Measurements from ENCODE around the gene UTP14A. TPM values are rescaled to one million over a fixed set of nuclear protein-coding genes. Genes with fewer than 3 reads are reported as not detected.

The UTP14A gene
- total RNA-seq, 1 donor from 2014 or later = 17.7 TPM

DNA sequence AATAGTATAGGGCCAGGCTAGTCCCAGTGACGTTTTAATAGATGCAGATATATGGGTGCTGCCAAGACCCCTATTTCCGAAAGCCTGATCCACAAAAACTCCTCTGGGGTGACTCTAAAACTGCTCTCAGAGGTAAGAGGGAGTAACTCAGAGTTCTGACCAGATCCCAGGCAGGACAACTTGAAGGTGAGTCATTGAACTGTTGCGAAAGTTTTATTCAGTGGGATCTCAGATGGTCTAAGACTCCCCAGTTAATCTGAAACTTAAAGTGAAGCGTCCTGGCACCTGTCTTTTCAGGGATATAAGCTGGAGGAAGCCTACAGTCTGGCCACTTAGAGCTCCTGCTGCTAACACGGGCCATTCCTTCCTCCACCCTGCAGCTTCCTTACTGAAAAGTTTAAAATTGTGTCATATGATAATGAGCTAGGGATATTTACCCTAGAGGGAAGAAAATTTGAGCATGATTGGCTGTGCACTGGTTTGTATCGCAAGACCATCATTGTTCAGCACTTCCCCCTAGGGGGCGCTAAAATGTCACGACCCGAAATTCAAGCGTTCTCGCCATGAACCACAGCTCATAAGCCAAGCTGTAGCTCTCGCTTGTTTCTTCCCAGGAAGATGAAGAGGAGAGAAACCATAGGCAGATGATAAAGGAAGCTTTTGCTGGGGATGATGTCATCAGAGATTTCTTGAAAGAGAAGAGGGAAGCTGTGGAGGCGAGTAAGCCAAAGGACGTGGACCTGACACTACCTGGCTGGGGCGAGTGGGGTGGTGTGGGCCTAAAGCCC lies 19.5 kb downstream of the UTP14A start:
- Histone ChIP-seq H3K27me3 (ENCODE audit: control insufficient read depth in 3 of 3, insufficient read depth in 3 of 3, low read length in 3 of 3) (no peaks in the 10 kb centered on the region), H3K9ac (ENCODE audit: low read depth in 1 of 3, low read length in 3 of 3) (no peak overlapping the region), H3K9me3 (ENCODE audit: control insufficient read depth in 3 of 3, low read length in 3 of 3) (no peaks in the 10 kb centered on the region), H3K27ac (ENCODE audit: low read depth, low read length) (no peak overlapping the region), H3K36me3 (ENCODE audit: control insufficient read depth in 3 of 3, insufficient read depth in 3 of 3, low read length in 3 of 3) (peaks cover 7 to 40% (median 29%) of the 10 kb centered on the region in 3 donors), H3K4me3 (ENCODE audit: low read length in 3 of 3) (no peak overlapping the region), H3K4me1 (ENCODE audit: control insufficient read depth in 3 of 3, insufficient read depth in 3 of 3, low read length in 3 of 3) (peaks cover 0 to 2% (median 0%) of the 10 kb centered on the region in 3 donors)

DNA sequence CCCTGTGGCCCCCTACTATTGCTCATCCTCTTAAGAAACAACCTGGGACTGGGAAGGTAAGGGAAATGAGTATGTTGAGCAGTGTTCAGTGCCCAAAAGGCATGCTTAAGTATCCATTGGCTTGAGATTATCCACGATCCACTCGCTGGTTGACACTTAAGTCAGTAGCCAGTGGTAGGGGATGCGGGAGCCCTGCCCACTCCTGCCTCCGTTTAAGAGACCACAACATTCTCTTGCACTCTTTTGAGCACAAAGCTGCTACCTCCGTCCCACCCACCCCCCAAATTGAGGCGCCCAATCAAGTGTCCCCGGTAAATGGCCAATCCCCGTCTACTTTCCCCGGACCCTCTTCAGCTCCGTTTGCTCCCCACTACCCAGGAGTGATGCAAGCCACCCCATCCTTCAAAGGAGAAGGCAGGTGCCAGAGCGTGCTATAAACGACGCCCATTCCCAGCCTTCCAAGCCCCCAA lies 25.0 kb downstream of the UTP14A start:
- Histone ChIP-seq H3K9ac (ENCODE audit: low read depth in 1 of 3, low read length in 3 of 3) (peak overlapping the region; percentile 57 to 84 (median 64)), H3K4me3 (ENCODE audit: low read length in 3 of 3) (peak overlapping the region; percentile 70 to 83 (median 80)), H3K4me1 (ENCODE audit: control insufficient read depth in 3 of 3, insufficient read depth in 3 of 3, low read length in 3 of 3) (peaks cover 0 to 7% (median 2%) of the 10 kb centered on the region in 3 donors), H3K27me3 (ENCODE audit: control insufficient read depth in 3 of 3, insufficient read depth in 3 of 3, low read length in 3 of 3) (peaks cover 0 to 2% (median 0%) of the 10 kb centered on the region in 3 donors), H3K36me3 (ENCODE audit: control insufficient read depth in 3 of 3, insufficient read depth in 3 of 3, low read length in 3 of 3) (peaks cover 7 to 14% (median 13%) of the 10 kb centered on the region in 3 donors), H3K27ac (ENCODE audit: low read depth, low read length) (peak overlapping the region; percentile 89), H3K9me3 (ENCODE audit: control insufficient read depth in 3 of 3, low read length in 3 of 3) (no peaks in the 10 kb centered on the region)

DNA sequence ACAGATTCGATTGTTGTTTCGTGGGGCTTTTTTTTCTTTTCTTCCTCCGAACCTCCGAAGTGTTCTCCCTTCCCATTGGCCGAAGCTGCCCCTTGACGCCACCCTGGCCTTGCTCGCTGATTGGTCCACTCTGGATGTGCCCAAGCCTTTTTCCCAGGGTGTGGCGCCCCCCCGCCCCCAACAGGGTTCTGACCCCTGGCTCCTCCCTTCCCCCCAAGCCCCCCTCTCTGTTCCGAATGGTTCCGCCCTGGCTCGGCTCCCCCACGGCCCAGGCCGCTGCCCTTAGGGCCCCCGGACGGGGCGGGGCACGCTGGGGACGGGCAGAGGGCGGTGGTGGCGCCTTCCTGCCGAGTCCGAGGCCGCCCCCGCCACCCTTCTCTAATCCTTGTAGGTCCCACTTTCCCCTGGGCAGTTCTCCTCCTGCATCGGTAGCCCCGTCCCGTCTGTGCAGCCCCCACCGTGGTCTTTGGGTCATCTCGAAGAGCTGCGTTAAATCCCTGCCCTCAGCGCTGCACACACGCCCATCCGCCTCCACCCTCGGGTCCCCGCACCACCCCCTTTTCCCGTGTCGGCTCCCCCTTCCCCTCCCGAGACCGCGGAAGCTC lies 25.5 kb downstream of the UTP14A start:
- peaks cover 0 to 2% (median 0%) of the 10 kb centered on the region in 3 donors for H3K27me3 ChIP-seq (ENCODE audit: control insufficient read depth in 3 of 3, insufficient read depth in 3 of 3, low read length in 3 of 3)
- peaks cover 5 to 10% (median 9%) of the 10 kb centered on the region in 3 donors for H3K36me3 ChIP-seq (ENCODE audit: control insufficient read depth in 3 of 3, insufficient read depth in 3 of 3, low read length in 3 of 3)
- peak overlapping the region; percentile 78 to 83 (median 80) for H3K4me3 ChIP-seq (ENCODE audit: low read length in 3 of 3)
- no peaks in the 10 kb centered on the region for H3K9me3 ChIP-seq (ENCODE audit: control insufficient read depth in 3 of 3, low read length in 3 of 3)
- peaks cover 0 to 7% (median 2%) of the 10 kb centered on the region in 3 donors for H3K4me1 ChIP-seq (ENCODE audit: control insufficient read depth in 3 of 3, insufficient read depth in 3 of 3, low read length in 3 of 3)
- H3K9ac ChIP-seq (ENCODE audit: low read depth in 1 of 3, low read length in 3 of 3) = peak overlapping the region; percentile 51 to 85 (median 64)
- H3K27ac ChIP-seq (ENCODE audit: low read depth, low read length) = peak overlapping the region; percentile 89

DNA sequence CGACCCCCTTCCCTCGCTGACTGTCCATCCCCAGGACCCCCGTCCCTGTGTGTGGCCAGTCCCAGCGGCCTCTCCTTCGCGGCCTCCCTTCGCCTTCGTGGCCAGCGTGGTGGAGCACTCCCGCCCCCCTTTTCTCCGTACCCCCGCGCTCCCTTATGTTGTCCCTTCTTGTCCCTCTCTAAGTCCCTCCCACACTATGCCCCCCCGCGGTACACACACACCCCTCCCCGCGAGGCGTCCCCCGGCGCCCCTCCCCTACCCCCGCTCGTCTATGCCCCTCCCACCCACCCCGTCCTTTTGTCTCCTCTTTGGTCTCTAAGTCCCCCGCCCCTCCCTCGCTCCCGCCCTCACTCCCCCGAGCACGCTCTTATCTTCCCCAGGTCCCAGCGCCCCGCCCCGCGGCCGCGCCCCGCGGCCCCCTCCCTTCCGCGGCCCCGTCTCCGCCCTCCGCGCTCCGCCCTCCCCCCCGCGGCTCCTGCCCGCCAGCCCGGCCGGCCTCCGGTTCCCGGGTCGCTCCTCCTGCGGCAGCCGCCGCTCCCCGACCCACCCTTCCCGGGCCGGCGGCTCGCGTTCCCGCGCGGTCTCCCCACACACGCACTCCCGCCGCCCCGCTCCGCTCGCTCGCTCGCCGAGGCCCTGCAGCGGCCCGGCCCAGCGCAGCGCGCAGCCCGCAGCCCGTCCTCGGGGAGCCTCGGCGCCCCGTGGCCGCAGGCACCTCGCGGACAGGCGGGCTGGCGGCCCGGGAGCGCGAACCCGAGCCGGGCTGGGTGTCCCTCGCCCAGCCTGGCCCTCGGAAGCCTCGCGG lies 26.3 kb downstream of the UTP14A start:
- H3K4me3 ChIP-seq (ENCODE audit: low read length in 3 of 3) = peak overlapping the region; percentile 60 to 78 (median 78)
- peaks cover 0 to 7% (median 2%) of the 10 kb centered on the region in 3 donors for H3K4me1 ChIP-seq (ENCODE audit: control insufficient read depth in 3 of 3, insufficient read depth in 3 of 3, low read length in 3 of 3)
- no peaks in the 10 kb centered on the region for H3K9me3 ChIP-seq (ENCODE audit: control insufficient read depth in 3 of 3, low read length in 3 of 3)
- H3K9ac ChIP-seq (ENCODE audit: low read depth in 1 of 3, low read length in 3 of 3) = peak overlapping the region; percentile 51 to 85 (median 61)
- peaks cover 0 to 9% (median 6%) of the 10 kb centered on the region in 3 donors for H3K36me3 ChIP-seq (ENCODE audit: control insufficient read depth in 3 of 3, insufficient read depth in 3 of 3, low read length in 3 of 3)
- peak overlapping the region; percentile 89 for H3K27ac ChIP-seq (ENCODE audit: low read depth, low read length)
- peaks cover 0 to 2% (median 0%) of the 10 kb centered on the region in 3 donors for H3K27me3 ChIP-seq (ENCODE audit: control insufficient read depth in 3 of 3, insufficient read depth in 3 of 3, low read length in 3 of 3)

DNA sequence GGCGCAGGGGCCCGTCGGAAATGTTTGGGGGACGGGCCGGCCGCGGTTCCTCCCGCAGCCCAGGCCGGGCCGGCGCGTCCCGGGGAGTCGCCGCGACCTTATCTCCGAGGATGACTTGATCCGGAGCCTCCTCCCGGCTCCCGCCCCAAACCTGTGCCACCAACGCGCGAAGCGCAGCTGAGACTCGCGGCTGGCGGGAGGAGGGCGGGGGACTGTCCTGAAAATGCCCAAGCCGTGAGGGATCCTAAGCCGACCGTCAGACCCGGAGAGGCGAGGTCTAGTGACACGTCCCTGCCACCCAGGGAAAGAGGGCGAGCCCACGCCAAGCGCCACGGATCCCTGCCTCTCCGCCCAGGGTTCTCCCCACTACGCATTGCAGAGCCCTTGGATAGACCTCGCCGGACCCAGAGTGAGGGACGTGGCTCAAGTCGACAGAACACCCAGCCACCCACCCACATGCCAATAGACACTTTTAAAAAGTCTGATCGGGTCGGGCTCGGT lies 26.9 kb downstream of the UTP14A start:
- H3K27ac ChIP-seq (ENCODE audit: low read depth, low read length) = no peak overlapping the region
- peak overlapping the region in 2 of 3 donors; percentile 61 to 71 for H3K9ac ChIP-seq (ENCODE audit: low read depth in 1 of 3, low read length in 3 of 3)
- H3K9me3 ChIP-seq (ENCODE audit: control insufficient read depth in 3 of 3, low read length in 3 of 3) = no peaks in the 10 kb centered on the region
- H3K27me3 ChIP-seq (ENCODE audit: control insufficient read depth in 3 of 3, insufficient read depth in 3 of 3, low read length in 3 of 3) = peaks cover 0 to 2% (median 0%) of the 10 kb centered on the region in 3 donors
- peaks cover 0 to 6% (median 3%) of the 10 kb centered on the region in 3 donors for H3K36me3 ChIP-seq (ENCODE audit: control insufficient read depth in 3 of 3, insufficient read depth in 3 of 3, low read length in 3 of 3)
- H3K4me1 ChIP-seq (ENCODE audit: control insufficient read depth in 3 of 3, insufficient read depth in 3 of 3, low read length in 3 of 3) = peaks cover 0 to 7% (median 2%) of the 10 kb centered on the region in 3 donors
- H3K4me3 ChIP-seq (ENCODE audit: low read length in 3 of 3) = peak overlapping the region in 2 of 3 donors; percentile 56 to 64

DNA sequence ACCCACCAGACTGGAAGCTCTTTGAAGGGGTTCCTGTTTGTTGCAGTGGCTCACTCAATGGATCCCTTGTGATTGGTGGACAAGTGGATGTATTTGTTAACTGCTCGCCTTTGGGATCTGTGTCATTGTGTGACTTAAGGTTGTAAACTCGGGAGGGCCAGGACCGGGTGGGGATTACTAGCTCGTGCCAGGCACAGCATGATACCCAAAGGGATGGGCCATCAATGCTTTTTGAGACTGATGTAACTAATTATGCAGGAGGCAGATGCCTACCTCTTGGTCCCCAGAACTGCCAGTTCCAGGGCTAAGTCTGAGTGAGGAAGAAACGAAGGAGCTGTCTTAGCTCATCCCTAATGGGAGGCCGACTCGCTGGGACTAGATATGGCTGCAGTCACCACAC lies 27.7 kb downstream of the UTP14A start:
- H3K4me1 ChIP-seq (ENCODE audit: control insufficient read depth in 3 of 3, insufficient read depth in 3 of 3, low read length in 3 of 3) = peaks cover 0 to 7% (median 2%) of the 10 kb centered on the region in 3 donors

DNA sequence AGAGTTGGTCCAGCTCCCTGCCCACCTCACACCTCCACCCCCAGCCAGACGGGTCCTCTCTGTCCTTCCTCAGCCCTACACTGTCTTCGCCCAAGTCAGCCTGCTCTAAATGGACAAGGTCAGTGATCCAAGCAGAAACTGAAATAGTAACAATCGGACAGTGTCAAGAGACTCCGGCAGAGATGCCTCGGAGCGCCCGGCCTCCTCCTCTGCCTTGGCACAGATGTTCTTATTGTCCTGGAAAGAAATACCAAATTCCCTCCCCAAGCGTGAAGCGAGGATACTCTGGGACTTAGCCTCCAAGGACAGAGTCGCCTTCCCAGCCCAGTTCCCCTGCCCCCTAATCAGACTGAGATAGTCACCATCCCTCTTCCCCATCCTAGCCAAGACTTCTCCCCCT lies 28.5 kb downstream of the UTP14A start:
- Histone ChIP-seq H3K36me3 (ENCODE audit: control insufficient read depth in 3 of 3, insufficient read depth in 3 of 3, low read length in 3 of 3) (peaks cover 0 to 3% (median 0%) of the 10 kb centered on the region in 3 donors), H3K4me1 (ENCODE audit: control insufficient read depth in 3 of 3, insufficient read depth in 3 of 3, low read length in 3 of 3) (peaks cover 0 to 7% (median 2%) of the 10 kb centered on the region in 3 donors), H3K27me3 (ENCODE audit: control insufficient read depth in 3 of 3, insufficient read depth in 3 of 3, low read length in 3 of 3) (peaks cover 0 to 2% (median 0%) of the 10 kb centered on the region in 3 donors), H3K9me3 (ENCODE audit: control insufficient read depth in 3 of 3, low read length in 3 of 3) (no peaks in the 10 kb centered on the region), H3K27ac (ENCODE audit: low read depth, low read length) (no peak overlapping the region), H3K4me3 (ENCODE audit: low read length in 3 of 3) (no peak overlapping the region), H3K9ac (ENCODE audit: low read depth in 1 of 3, low read length in 3 of 3) (no peak overlapping the region)

More for the DNA sequence above, 27.7 kb downstream of the UTP14A start:
- Histone ChIP-seq H3K36me3 (ENCODE audit: control insufficient read depth in 3 of 3, insufficient read depth in 3 of 3, low read length in 3 of 3) (peaks cover 0 to 5% (median 3%) of the 10 kb centered on the region in 3 donors), H3K27me3 (ENCODE audit: control insufficient read depth in 3 of 3, insufficient read depth in 3 of 3, low read length in 3 of 3) (peaks cover 0 to 2% (median 0%) of the 10 kb centered on the region in 3 donors), H3K27ac (ENCODE audit: low read depth, low read length) (no peak overlapping the region), H3K9ac (ENCODE audit: low read depth in 1 of 3, low read length in 3 of 3) (no peak overlapping the region), H3K4me3 (ENCODE audit: low read length in 3 of 3) (no peak overlapping the region), H3K9me3 (ENCODE audit: control insufficient read depth in 3 of 3, low read length in 3 of 3) (no peaks in the 10 kb centered on the region)

DNA sequence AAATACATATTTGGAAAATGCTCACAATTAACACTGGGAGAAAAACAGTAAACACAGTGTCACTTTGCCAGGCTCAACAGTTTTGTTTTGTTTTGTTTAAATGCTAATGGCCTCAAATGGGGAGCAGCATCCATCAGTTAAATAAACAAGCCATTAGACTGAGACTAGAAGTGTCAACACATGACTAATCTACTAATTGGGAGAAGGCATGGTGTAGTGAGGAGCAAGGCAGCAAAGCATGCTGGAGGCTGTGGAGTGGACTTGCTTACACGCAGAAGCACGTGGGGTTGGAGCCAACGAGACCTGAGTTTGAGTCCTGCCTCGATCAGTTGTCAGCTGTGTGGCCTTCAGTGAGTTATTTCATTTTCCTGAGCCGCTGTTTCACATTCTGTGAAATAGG lies 29.0 kb downstream of the UTP14A start:
- no peak overlapping the region for H3K27ac ChIP-seq (ENCODE audit: low read depth, low read length)
- no peaks in the 10 kb centered on the region for H3K9me3 ChIP-seq (ENCODE audit: control insufficient read depth in 3 of 3, low read length in 3 of 3)
- no peak overlapping the region for H3K9ac ChIP-seq (ENCODE audit: low read depth in 1 of 3, low read length in 3 of 3)
- peaks cover 0 to 2% (median 0%) of the 10 kb centered on the region in 3 donors for H3K27me3 ChIP-seq (ENCODE audit: control insufficient read depth in 3 of 3, insufficient read depth in 3 of 3, low read length in 3 of 3)
- no peak overlapping the region for H3K4me3 ChIP-seq (ENCODE audit: low read length in 3 of 3)
- no peaks in the 10 kb centered on the region for H3K36me3 ChIP-seq (ENCODE audit: control insufficient read depth in 3 of 3, insufficient read depth in 3 of 3, low read length in 3 of 3)
- peaks cover 0 to 7% (median 2%) of the 10 kb centered on the region in 3 donors for H3K4me1 ChIP-seq (ENCODE audit: control insufficient read depth in 3 of 3, insufficient read depth in 3 of 3, low read length in 3 of 3)

DNA sequence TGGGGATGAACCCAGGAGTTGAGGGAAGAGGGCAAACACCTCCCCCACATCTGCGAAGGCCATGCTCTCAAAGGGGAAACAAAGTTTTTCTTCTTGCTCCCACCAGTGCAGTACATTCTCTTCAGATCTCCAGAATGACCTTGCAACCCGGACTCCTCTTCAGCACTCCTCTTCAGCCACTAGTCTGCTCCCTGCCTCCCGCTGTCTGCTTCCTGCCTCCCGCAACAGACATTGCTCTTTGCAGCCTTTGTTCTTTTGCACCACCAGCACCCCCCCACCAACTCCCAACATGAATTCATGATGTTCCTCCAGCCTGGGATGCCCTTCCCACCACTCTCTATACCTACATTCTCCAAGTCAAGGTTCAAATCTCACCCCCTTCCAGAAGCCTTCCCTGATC lies 32.1 kb downstream of the UTP14A start:
- H3K27me3 ChIP-seq (ENCODE audit: control insufficient read depth in 3 of 3, insufficient read depth in 3 of 3, low read length in 3 of 3) = peaks cover 0 to 2% (median 0%) of the 10 kb centered on the region in 3 donors
- no peaks in the 10 kb centered on the region for H3K9me3 ChIP-seq (ENCODE audit: control insufficient read depth in 3 of 3, low read length in 3 of 3)
- peaks cover 0 to under 1% (median under 1%) of the 10 kb centered on the region in 3 donors for H3K4me1 ChIP-seq (ENCODE audit: control insufficient read depth in 3 of 3, insufficient read depth in 3 of 3, low read length in 3 of 3)
- no peak overlapping the region for H3K27ac ChIP-seq (ENCODE audit: low read depth, low read length)
- no peaks in the 10 kb centered on the region for H3K36me3 ChIP-seq (ENCODE audit: control insufficient read depth in 3 of 3, insufficient read depth in 3 of 3, low read length in 3 of 3)
- no peak overlapping the region for H3K9ac ChIP-seq (ENCODE audit: low read depth in 1 of 3, low read length in 3 of 3)
- H3K4me3 ChIP-seq (ENCODE audit: low read length in 3 of 3) = no peak overlapping the region
